Mucosa of descending colon (tissue), 3 donors: ENCODE data around the gene UBAC1. TPM values are rescaled to one million over a fixed set of nuclear protein-coding genes. Genes with fewer than 3 reads are reported as not detected.
A peak's percentile ranks its signal among the peaks of the same experiment; 100 is the strongest.

ENCODE experiments used
- ATAC-seq: fragments of 200-7000 bp; cut with Tn5 transposase; one replicate; pipeline ENCODE4 v1.9.1; 2020; ENCODE audit warnings: mild to moderate bottlenecking, moderate library complexity
- DNase-seq, 3 donors: peaks; one replicate each; pipeline ENCODE4 v3.0.0-alpha.2; 2020
- H3K36me3 ChIP-seq: fragments of 200-600 bp; one replicate; pipeline ENCODE4 v1.8.0; 2021; ENCODE audit warnings: low read depth, mild to moderate bottlenecking
- H3K4me1 ChIP-seq: fragments of 200-600 bp; one replicate; pipeline ENCODE4 v1.8.0; 2021; ENCODE audit warnings: low read depth, mild to moderate bottlenecking
- H3K4me3 ChIP-seq: fragments of 200-600 bp; one replicate; pipeline ENCODE4 v1.8.0; 2021; ENCODE audit warnings: mild to moderate bottlenecking
- H3K9me3 ChIP-seq: fragments of 200-600 bp; one replicate; pipeline ENCODE4 v1.8.0; 2021; ENCODE audit warnings: mild to moderate bottlenecking
- CTCF ChIP-seq: fragments of 200-600 bp; IDR thresholded peaks from one replicate; pipeline ENCODE4 v1.8.0; 2022; ENCODE audit warnings: antibody characterized with exemption, mild to moderate bottlenecking
- intact Hi-C, 2 donors: fragments of 100-400 bp; cut with DNase I in 1 of 2; cut with micrococcal nuclease in 1 of 2; formaldehyde crosslinking; loops; one replicate each; pipeline versions ENCODE4 v1.11.0 to v1.11.1; 2022; cut with DNase I, micrococcal nuclease
- total RNA-seq, 3 donors: library from RNA; stranded (reverse); fragmentation: NEBNext Ultra II Directional in 2 of 3; extraction: Animal tissue kit (Norgen Biotek cat#: 25700) in 2 of 3; gene quantifications; one replicate each; pipeline versions ENCODE4 v1.2.1 to v1.2.4, GENCODE V29; 2021 to 2023
- donor health status: DM: no; HTN: no; CAD: no; lungs with moderate emphysema.
- donor health status: DM: no; HTN: no; CAD: no.
- donor health status: DM: no; HTN: yes; CAD: no.

Gene UBAC1
- total RNA-seq, 3 donors from 2014 or later = 55.5 to 70.4 (median 64.0) TPM

- H3K36me3 ChIP-seq = no peaks in the 10 kb centered on the region
- no peak overlapping the region for H3K4me3 ChIP-seq
- no peaks in the 10 kb centered on the region for H3K4me1 ChIP-seq
- intact Hi-C loops = no loop called here
- no peaks in the 10 kb centered on the region for H3K9me3 ChIP-seq
- no peak for DNase-seq
- no peak for TF ChIP-seq CTCF
- ATAC-seq = no peak
Observed at GRCh38 chr9:135984072-135984710, 23.0 kb upstream of the UBAC1 start.

GRCh38 chr9:135983208-135984071 lies 22.3 kb upstream of the UBAC1 start:
- no peak for TF ChIP-seq CTCF
- no peaks in the 10 kb centered on the region for H3K4me1 ChIP-seq
- no peaks in the 10 kb centered on the region for H3K9me3 ChIP-seq
- no peak for ATAC-seq
- H3K36me3 ChIP-seq = no peaks in the 10 kb centered on the region
- H3K4me3 ChIP-seq = no peak overlapping the region
- intact Hi-C loops = no loop called here
- no peak for DNase-seq

- intact Hi-C loops = no loop called here
- no peak for ATAC-seq
- DNase-seq = no peak
- no peak for TF ChIP-seq CTCF
- Histone ChIP-seq H3K4me3 (no peak overlapping the region), H3K36me3 (no peaks in the 10 kb centered on the region), H3K9me3 (no peaks in the 10 kb centered on the region), H3K4me1 (no peaks in the 10 kb centered on the region)
Observed at GRCh38 chr9:135982499-135983207, 21.5 kb upstream of the UBAC1 start.

GRCh38 chr9:135980926-135981630 lies 19.9 kb upstream of the UBAC1 start:
- no peak for DNase-seq
- no peak for ATAC-seq
- no peaks in the 10 kb centered on the region for H3K9me3 ChIP-seq
- no peaks in the 10 kb centered on the region for H3K4me1 ChIP-seq
- TF ChIP-seq CTCF = no peak
- H3K36me3 ChIP-seq = no peaks in the 10 kb centered on the region
- no peak overlapping the region for H3K4me3 ChIP-seq
- intact Hi-C loops = no loop called here

GRCh38 chr9:135979547-135980166 lies 18.5 kb upstream of the UBAC1 start:
- Histone ChIP-seq H3K9me3 (no peaks in the 10 kb centered on the region), H3K4me3 (no peak overlapping the region), H3K36me3 (no peaks in the 10 kb centered on the region), H3K4me1 (no peaks in the 10 kb centered on the region)
- DNase-seq (no peak), ATAC-seq (peak; percentile 10)
- intact Hi-C loops = no loop called here
- no peak for TF ChIP-seq CTCF
